Chondrocyte (in vitro differentiated cells): ENCODE measurements around the gene PRCD. TPM values are rescaled to one million over a fixed set of nuclear protein-coding genes. Genes with fewer than 3 reads are reported as not detected.

Source experiments
- DNase-seq: peaks from one replicate; pipeline ENCODE4 v3.0.0; 2021; ENCODE audit warnings: mixed read lengths, low spot score
- H3K27ac Mint-ChIP-seq: one replicate; pipeline ENCODE4 v1.8.0; 2021; ENCODE audit warnings: mild to moderate bottlenecking, moderate library complexity, mixed read lengths; ENCODE audit not compliant: unreplicated experiment
- H3K27me3 Mint-ChIP-seq: 2 replicates; pipeline ENCODE4 v1.8.0; 2021; ENCODE audit warnings: low read depth, mixed read lengths
- H3K36me3 Mint-ChIP-seq: 2 replicates; pipeline ENCODE4 v1.8.0; 2021; ENCODE audit warnings: low read depth, mixed read lengths
- H3K4me1 Mint-ChIP-seq: 2 replicates; pipeline ENCODE4 v1.8.0; 2021; ENCODE audit warnings: low read depth, mild to moderate bottlenecking, mixed read lengths
- H3K4me3 Mint-ChIP-seq: one replicate; pipeline ENCODE4 v1.8.0; 2021; ENCODE audit warnings: mild to moderate bottlenecking, moderate library complexity, mixed read lengths; ENCODE audit not compliant: unreplicated experiment
- H3K9me3 Mint-ChIP-seq: 2 replicates; pipeline ENCODE4 v1.8.0; 2021; ENCODE audit warnings: low read depth, mixed read lengths
- total RNA-seq: library from RNA; stranded (reverse); gene quantifications from 3 replicates; pipeline ENCODE4 v1.2.1, GENCODE V29; 2021
- TF ChIP-seq, protein P1 (sequence below): fragments of 200-600 bp; sonication (generic); IDR thresholded peaks from 2 replicates; pipeline ENCODE4 v1.5.0; 2021; ENCODE audit warnings: antibody characterized with exemption, mild to moderate bottlenecking, moderate library complexity

PRCD gene
- total RNA-seq, 1 donor from 2014 or later, result 0.55 TPM

DNA sequence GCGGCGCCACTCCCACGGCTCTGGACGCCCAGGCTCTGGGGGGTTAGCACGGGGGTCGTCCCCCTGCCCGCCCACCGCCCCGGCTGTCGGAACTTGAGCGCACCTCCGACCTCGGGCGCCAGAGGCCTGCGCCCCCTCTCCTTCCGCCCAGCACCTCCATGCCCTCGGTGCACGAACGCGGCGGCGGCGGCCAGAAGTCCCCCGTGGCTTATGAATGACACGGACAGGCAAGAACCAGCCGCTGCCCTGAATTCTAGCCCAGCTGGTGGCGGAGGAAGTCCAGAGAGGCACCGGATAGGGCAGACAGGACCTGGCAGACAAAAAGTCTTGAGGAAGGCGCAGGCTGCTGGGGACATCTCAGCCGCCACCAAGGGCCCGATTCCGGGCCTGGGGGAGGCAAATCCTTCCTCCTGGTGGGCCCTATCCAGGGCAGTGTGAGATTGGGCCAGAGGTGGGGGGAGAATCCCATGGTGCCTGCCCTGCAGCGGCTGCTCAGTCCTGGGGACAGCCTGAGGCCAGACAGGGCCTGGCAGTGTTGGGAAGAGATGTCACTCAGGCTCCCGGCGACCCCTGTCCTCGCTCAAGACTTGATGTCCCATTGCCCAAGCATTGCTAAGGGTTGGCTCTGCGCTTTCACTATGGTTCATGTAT lies 1.4 kb upstream of the PRCD start:
- Mint-ChIP-seq H3K27me3 (no peaks in the 10 kb centered on the region), H3K27ac (no peak overlapping the region), H3K4me1 (peaks cover 10% of the 10 kb centered on the region), H3K4me3 (peak overlapping the region; percentile 46), H3K36me3 (no peaks in the 10 kb centered on the region), H3K9me3 (no peaks in the 10 kb centered on the region)
- peak; percentile 86 for DNase-seq
- TF ChIP-seq, protein P1, sequence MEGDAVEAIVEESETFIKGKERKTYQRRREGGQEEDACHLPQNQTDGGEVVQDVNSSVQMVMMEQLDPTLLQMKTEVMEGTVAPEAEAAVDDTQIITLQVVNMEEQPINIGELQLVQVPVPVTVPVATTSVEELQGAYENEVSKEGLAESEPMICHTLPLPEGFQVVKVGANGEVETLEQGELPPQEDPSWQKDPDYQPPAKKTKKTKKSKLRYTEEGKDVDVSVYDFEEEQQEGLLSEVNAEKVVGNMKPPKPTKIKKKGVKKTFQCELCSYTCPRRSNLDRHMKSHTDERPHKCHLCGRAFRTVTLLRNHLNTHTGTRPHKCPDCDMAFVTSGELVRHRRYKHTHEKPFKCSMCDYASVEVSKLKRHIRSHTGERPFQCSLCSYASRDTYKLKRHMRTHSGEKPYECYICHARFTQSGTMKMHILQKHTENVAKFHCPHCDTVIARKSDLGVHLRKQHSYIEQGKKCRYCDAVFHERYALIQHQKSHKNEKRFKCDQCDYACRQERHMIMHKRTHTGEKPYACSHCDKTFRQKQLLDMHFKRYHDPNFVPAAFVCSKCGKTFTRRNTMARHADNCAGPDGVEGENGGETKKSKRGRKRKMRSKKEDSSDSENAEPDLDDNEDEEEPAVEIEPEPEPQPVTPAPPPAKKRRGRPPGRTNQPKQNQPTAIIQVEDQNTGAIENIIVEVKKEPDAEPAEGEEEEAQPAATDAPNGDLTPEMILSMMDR, result no peak

DNA sequence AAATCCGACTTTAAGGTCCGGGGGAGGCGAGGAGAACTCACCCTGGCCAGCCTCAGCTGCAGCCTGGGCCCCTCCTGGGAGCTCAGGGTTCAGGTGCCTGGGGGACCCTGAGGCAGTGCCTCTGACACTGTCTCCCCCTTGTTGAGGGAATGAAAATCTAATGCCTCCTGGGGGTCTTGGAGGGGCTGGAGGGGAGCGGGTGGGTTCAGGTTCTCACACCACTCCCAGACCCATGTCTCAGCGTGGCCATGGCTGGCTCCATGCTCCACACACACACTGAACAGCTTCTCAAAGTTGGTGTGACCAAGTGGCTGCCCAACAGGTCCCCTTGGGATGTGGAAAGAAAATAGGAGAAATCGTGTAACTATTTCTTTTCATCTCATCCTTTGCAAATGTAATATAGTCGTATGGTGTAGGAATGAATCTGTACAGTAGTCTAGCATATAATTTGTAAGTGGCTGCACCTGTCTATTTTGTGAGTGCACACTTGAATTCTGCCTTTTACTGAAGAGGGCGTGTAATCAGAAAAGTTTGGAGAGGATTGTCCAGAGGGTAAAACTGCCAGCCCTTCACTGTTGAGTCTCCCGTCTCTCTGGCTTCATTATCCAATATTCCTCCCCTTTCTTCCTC lies 788 bp upstream of the PRCD start:
- H3K27ac Mint-ChIP-seq, result no peak overlapping the region
- H3K4me3 Mint-ChIP-seq, result peak overlapping the region; percentile 46
- peak; percentile 60 for DNase-seq
- H3K36me3 Mint-ChIP-seq, result no peaks in the 10 kb centered on the region
- peaks cover 12% of the 10 kb centered on the region for H3K4me1 Mint-ChIP-seq
- H3K27me3 Mint-ChIP-seq, result no peaks in the 10 kb centered on the region
- TF ChIP-seq, protein P1, result no peak
- no peaks in the 10 kb centered on the region for H3K9me3 Mint-ChIP-seq

GRCh38 chr17:76540381-76541300 lies 797 bp downstream of the PRCD start:
- Mint-ChIP-seq H3K9me3 (no peaks in the 10 kb centered on the region), H3K27ac (no peak overlapping the region), H3K27me3 (no peaks in the 10 kb centered on the region), H3K4me3 (peak overlapping the region; percentile 68), H3K36me3 (no peaks in the 10 kb centered on the region), H3K4me1 (peaks cover 19% of the 10 kb centered on the region)
- DNase-seq, result peak; percentile 96
- TF ChIP-seq, protein P1, result peak; percentile 42

DNA sequence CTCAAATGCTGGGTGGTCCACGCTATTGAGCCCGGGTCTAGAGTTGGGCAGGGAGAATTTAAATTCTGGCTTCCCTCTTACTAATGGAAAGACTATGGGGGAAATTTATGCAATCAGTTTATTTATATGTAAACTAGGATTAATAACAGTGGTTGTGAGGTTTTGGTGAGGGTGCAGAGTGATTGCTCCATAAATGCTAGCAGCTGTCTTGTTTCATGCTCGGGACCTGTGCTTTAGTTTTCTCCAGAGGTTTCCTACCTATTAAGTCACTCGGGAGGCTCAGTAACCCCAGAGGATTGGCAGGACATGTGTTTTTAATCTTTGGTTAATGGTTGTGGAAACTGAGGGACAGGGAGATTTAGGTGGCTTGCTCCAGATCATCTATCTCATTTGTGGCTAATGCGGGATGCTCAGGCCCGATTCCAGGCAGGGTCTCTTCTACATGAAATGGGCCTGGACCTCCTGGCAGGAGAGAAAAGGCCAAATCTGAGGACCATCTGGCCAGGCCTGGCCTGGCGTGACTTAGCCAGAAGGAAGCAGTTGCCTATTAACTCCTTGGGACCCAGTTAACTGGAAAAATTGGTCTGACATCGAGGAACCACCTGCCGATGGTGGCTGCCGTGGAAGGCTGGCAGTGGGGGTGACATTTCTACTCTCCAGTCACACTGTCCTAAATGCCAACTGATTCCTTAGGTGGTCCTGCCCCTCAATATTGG lies 2.1 kb downstream of the PRCD start:
- Mint-ChIP-seq H3K9me3 (no peaks in the 10 kb centered on the region), H3K27ac (no peak overlapping the region), H3K4me1 (peaks cover 19% of the 10 kb centered on the region), H3K4me3 (no peak overlapping the region), H3K27me3 (no peaks in the 10 kb centered on the region), H3K36me3 (no peaks in the 10 kb centered on the region)
- TF ChIP-seq, protein P1, result no peak
- no peak for DNase-seq
